GM20000 (cell line): ENCODE data around the gene RRH.

ENCODE experiments used
- DNase-seq: peaks from one replicate; pipeline ENCODE4 v3.0.0; 2012; ENCODE audit warnings: low spot score
- CTCF ChIP-seq: IDR thresholded peaks from 2 replicates; pipeline ENCODE4 v1.5.1; 2012; ENCODE audit warnings: mild to moderate bottlenecking, control low read depth; ENCODE audit errors: extremely low read depth, missing control alignments

Gene RRH

GRCh38 chr4:109816894-109817293 lies 10.9 kb upstream of the RRH start:
- no peak for DNase-seq

GRCh38 chr4:109818268-109818667 lies 9.5 kb upstream of the RRH start:
- TF ChIP-seq CTCF = no peak
- no peak for DNase-seq

More at GRCh38 chr4:109816894-109817293, 10.9 kb upstream of the RRH start:
- TF ChIP-seq CTCF = no peak

- no peak for TF ChIP-seq CTCF
- DNase-seq = no peak
Measured at GRCh38 chr4:109820563-109820962, 7.2 kb upstream of the RRH start.

GRCh38 chr4:109821185-109821584 lies 6.6 kb upstream of the RRH start:
- no peak for TF ChIP-seq CTCF
- no peak for DNase-seq

- no peak for TF ChIP-seq CTCF
- DNase-seq = peak; percentile 24
Measured at GRCh38 chr4:109826719-109827118, 1.1 kb upstream of the RRH start.

- DNase-seq = no peak
- no peak for TF ChIP-seq CTCF
Measured at GRCh38 chr4:109833756-109834155, 6.0 kb downstream of the RRH start.

GRCh38 chr4:109836985-109837384 lies 9.2 kb downstream of the RRH start:
- no peak for TF ChIP-seq CTCF
- no peak for DNase-seq
